ENCODE data around the gene KCNIP4.

- TF ChIP-seq CTCF (IDR thresholded peaks at IDR 0.05; ENCODE audit: control extremely low read depth in 1 of 3, insufficient read depth in 1 of 3, low read depth in 1 of 3, low read length in 3 of 3) (no peak), TAF1 (IDR thresholded peaks at IDR 0.05; ENCODE audit: low read depth, low read length) (no peak), EGR1 (IDR thresholded peaks at IDR 0.05; ENCODE audit: borderline replicate concordance, low read depth, low read length) (no peak), POLR2A (IDR thresholded peaks at IDR 0.05; ENCODE audit: control extremely low read depth in 1 of 2, low read depth in 2 of 2, low read length in 2 of 2) (no peak), SP4 (IDR thresholded peaks at IDR 0.05; ENCODE audit: low read length) (no peak)
These were observed 1025.6 kb downstream of the KCNIP4 start for GRCh38 chr4:20922962-20923361.

Data from H1 (cell line).